ENCODE measurements around the gene SUCO. TPM values are rescaled to one million over a fixed set of nuclear protein-coding genes. Genes with fewer than 3 reads are reported as not detected.

SUCO gene
- polyA plus RNA-seq, 2 of the 4 experiments (the other 2 are of a cell fraction) = 10.3 to 21.8 TPM

DNA sequence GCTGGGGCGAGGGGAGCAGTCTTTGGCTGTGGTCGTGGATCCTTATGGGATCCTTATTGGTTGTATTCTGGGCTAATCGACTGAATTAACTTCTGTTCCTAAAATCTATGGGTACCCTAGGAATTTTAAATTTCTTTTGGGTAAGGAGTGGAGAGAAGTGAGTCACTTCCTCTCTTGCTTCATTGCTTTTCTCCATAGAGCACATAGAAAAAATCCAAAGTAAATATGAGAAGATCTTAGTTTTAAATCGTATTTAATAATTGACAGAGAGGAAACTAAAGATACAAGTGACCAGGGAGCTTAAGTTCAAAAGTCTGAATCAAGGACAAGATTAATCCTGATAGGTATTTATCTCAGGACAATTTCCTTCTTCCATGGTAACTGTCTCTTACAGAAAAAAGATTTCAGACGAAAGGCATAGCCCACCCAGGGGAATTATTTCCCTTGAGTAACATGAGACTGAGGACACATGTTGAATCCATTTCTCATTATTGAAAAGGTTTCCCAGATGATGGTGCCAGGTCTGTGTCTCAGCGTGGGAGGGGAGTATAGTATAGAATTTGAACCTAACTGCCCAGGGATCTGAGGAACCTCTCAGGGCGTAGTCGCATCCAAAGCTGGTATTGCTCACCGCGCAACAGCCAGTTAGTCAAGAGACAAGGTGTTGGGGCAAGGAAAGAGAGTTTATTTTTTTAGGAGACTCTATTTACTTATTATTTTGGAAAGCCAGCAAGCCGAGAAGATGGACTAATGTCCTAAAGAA lies 97.3 kb downstream of the SUCO start:
- 37% methylated on average over 11 of the region's 11 CpGs for WGBS (ENCODE audit: missing lambda C conversion rate)
- peak; percentile 74 to 78 for ATAC-seq
- Histone ChIP-seq H3K9me3 (no peaks in the 10 kb centered on the region), H3K4me1 (peaks cover 26% of the 10 kb centered on the region), H3K4me2 (peak overlapping the region; percentile 75), H3K27ac (peak overlapping the region; percentile 76 to 83), H3K4me3 (0 out of 3 replicates have a peak overlapping the region, but pooled peaks have one; percentile 2)
- DNase-seq (ENCODE audit: low read depth in 1 of 2, low spot score in 1 of 2) = peak in 1 of 2 experiments; percentile 54
- no peak for FAIRE-seq
- ChIA-PET POLR2A (interaction anchor here (0.6 kb wide), 1 partner anchor 1224 kb away, joined by 4 read pairs; no protein-coding TSS in a partner anchor), CTCF (interaction anchor here (0.9 to 2.8 kb wide), 5 partner anchors 9 to 186 kb away, joined by 3 to 10 read pairs (median 3); no protein-coding TSS in a partner anchor)
- TF ChIP-seq CEBPB (IDR thresholded peaks at IDR 0.05) = peak; percentile 55 to 77; a peak in 3 of 4 replicates
- TF ChIP-seq JUNB (IDR thresholded peaks at IDR 0.05) = peak; percentile 32; the same call in 1 of the 2 replicates
- no peak for TF ChIP-seq ESRRA (IDR thresholded peaks at IDR 0.05; ENCODE audit: borderline replicate concordance, low read length)
- peak; percentile 31; the same call in 1 of the 2 replicates for TF ChIP-seq FOSL2 (IDR thresholded peaks at IDR 0.05)
- peak; percentile 67 for TF ChIP-seq FOSL2 (CRISPR knock-in tag; IDR thresholded peaks at IDR 0.05)

DNA sequence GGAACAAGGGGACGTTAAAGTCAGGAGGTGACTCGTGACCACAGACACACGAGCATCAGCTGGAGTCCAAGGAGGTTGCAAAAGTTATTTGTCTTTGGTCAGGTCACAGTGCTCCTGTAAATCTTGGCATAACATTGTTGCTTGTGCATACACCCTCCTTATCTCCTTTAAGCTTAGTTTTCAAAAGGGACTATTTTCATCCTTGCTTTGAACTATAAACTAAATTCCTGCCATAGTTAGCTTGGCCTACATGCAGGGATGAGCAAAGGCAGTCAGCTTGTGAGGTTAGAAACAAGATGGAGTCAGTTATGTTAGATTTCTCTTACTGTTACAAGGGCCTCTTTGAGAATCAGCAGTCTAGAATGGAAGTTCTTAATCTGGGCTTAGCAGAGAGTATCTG lies 97.9 kb downstream of the SUCO start:
- Histone ChIP-seq H3K27ac (peak overlapping the region; percentile 76 to 83), H3K4me3 (no peak overlapping the region), H3K9me3 (no peaks in the 10 kb centered on the region), H3K4me2 (peak overlapping the region; percentile 75), H3K4me1 (peaks cover 26% of the 10 kb centered on the region)
- 5% methylated on average over 3 of the region's 3 CpGs for WGBS (ENCODE audit: missing lambda C conversion rate)
- POLR2A ChIA-PET = no interaction called here
- ATAC-seq (peak; percentile 41 to 49; a peak in 4 of 6 replicates), FAIRE-seq (no peak), DNase-seq (ENCODE audit: low read depth in 1 of 2, low spot score in 1 of 2) (peak in 1 of 2 experiments; percentile 33)
- CTCF ChIA-PET = interaction anchor here (0.8 to 2.8 kb wide), 6 partner anchors 9 to 186 kb away, joined by 3 to 10 read pairs (median 3); no protein-coding TSS in a partner anchor
- peak; percentile 76; the same call in 1 of the 2 replicates for TF ChIP-seq FOXS1 (CRISPR knock-in tag; IDR thresholded peaks at IDR 0.05)
- TF ChIP-seq ZSCAN20 (CRISPR knock-in tag; IDR thresholded peaks at IDR 0.05) = peak; percentile 86
- TF ChIP-seq, protein P1, sequence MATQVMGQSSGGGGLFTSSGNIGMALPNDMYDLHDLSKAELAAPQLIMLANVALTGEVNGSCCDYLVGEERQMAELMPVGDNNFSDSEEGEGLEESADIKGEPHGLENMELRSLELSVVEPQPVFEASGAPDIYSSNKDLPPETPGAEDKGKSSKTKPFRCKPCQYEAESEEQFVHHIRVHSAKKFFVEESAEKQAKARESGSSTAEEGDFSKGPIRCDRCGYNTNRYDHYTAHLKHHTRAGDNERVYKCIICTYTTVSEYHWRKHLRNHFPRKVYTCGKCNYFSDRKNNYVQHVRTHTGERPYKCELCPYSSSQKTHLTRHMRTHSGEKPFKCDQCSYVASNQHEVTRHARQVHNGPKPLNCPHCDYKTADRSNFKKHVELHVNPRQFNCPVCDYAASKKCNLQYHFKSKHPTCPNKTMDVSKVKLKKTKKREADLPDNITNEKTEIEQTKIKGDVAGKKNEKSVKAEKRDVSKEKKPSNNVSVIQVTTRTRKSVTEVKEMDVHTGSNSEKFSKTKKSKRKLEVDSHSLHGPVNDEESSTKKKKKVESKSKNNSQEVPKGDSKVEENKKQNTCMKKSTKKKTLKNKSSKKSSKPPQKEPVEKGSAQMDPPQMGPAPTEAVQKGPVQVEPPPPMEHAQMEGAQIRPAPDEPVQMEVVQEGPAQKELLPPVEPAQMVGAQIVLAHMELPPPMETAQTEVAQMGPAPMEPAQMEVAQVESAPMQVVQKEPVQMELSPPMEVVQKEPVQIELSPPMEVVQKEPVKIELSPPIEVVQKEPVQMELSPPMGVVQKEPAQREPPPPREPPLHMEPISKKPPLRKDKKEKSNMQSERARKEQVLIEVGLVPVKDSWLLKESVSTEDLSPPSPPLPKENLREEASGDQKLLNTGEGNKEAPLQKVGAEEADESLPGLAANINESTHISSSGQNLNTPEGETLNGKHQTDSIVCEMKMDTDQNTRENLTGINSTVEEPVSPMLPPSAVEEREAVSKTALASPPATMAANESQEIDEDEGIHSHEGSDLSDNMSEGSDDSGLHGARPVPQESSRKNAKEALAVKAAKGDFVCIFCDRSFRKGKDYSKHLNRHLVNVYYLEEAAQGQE (IDR thresholded peaks at IDR 0.05) = no peak
- TF ChIP-seq RARB (CRISPR knock-in tag; IDR thresholded peaks at IDR 0.05) = 0 out of 2 replicates have a peak, but pooled peaks have one; percentile 67
- TF ChIP-seq, protein P2, sequence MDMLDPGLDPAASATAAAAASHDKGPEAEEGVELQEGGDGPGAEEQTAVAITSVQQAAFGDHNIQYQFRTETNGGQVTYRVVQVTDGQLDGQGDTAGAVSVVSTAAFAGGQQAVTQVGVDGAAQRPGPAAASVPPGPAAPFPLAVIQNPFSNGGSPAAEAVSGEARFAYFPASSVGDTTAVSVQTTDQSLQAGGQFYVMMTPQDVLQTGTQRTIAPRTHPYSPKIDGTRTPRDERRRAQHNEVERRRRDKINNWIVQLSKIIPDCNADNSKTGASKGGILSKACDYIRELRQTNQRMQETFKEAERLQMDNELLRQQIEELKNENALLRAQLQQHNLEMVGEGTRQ (IDR thresholded peaks at IDR 0.05) = no peak
- TF ChIP-seq ATOH8 (CRISPR knock-in tag; IDR thresholded peaks at IDR 0.05; ENCODE audit: low read depth) = peak; percentile 95
- peak; percentile 81; the same call in 1 of the 2 replicates for TF ChIP-seq HOXA7 (CRISPR knock-in tag; IDR thresholded peaks at IDR 0.05)
- TF ChIP-seq ZNF302 (CRISPR knock-in tag; IDR thresholded peaks at IDR 0.05) = peak; percentile 96
- TF ChIP-seq GATA3 (IDR thresholded peaks at IDR 0.05; ENCODE audit: borderline replicate concordance) = 0 out of 2 replicates have a peak, but pooled peaks have one; percentile 9
- TF ChIP-seq HOXB5 (CRISPR knock-in tag; IDR thresholded peaks at IDR 0.05) = peak; percentile 93
- TF ChIP-seq, protein P3, sequence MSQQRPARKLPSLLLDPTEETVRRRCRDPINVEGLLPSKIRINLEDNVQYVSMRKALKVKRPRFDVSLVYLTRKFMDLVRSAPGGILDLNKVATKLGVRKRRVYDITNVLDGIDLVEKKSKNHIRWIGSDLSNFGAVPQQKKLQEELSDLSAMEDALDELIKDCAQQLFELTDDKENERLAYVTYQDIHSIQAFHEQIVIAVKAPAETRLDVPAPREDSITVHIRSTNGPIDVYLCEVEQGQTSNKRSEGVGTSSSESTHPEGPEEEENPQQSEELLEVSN (IDR thresholded peaks at IDR 0.05; ENCODE audit: borderline replicate concordance, low read depth) = no peak
- peak; percentile 81 for TF ChIP-seq HEYL (CRISPR knock-in tag; IDR thresholded peaks at IDR 0.05)
- no peak for TF ChIP-seq CHD2 (IDR thresholded peaks at IDR 0.05; ENCODE audit: low read length, partially characterized antibody)
- TF ChIP-seq NPAS2 (CRISPR knock-in tag; IDR thresholded peaks at IDR 0.05; ENCODE audit: borderline replicate concordance) = peak; percentile 65; the same call in 1 of the 2 replicates
- no peak for TF ChIP-seq HDAC2 (IDR thresholded peaks at IDR 0.05)
- TF ChIP-seq HOXB13 (CRISPR knock-in tag; IDR thresholded peaks at IDR 0.05; ENCODE audit: low read depth) = peak; percentile 97; the same call in 1 of the 2 replicates
- TF ChIP-seq, protein P4, sequence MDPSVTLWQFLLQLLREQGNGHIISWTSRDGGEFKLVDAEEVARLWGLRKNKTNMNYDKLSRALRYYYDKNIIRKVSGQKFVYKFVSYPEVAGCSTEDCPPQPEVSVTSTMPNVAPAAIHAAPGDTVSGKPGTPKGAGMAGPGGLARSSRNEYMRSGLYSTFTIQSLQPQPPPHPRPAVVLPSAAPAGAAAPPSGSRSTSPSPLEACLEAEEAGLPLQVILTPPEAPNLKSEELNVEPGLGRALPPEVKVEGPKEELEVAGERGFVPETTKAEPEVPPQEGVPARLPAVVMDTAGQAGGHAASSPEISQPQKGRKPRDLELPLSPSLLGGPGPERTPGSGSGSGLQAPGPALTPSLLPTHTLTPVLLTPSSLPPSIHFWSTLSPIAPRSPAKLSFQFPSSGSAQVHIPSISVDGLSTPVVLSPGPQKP (IDR thresholded peaks at IDR 0.05; ENCODE audit: low read depth, low read length) = no peak
- TF ChIP-seq EHF (CRISPR knock-in tag; IDR thresholded peaks at IDR 0.05) = peak; percentile 94

Data from A549 (cell line).